Measurements from ENCODE around the gene ANKS1A.

DNA sequence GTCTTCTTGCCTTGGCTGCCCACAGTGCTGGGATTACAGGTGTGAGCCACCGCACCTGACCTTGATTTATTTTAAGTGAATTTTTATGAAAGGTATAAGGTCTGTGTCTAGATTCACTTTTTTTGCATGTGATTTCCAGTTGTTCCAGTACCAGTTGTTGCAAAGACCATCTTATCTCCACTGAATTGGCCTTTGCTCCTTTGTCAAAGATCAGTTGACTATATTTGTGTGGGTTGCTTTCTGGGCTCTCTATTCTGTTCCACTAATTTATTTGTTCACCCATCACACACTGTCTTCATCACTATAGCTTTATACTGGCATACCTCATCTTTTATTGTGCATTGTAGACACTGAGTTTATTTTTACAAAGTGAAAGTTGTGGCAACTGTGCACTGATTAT lies 56.3 kb downstream of the ANKS1A start:
- TF ChIP-seq EZH2 (IDR thresholded peaks at IDR 0.05; ENCODE audit: insufficient read depth, poor library complexity, severe bottlenecking) (no peak), EZH2phosphoT487 (IDR thresholded peaks at IDR 0.05; ENCODE audit: insufficient read depth, low read depth) (no peak)
